HG03039 (cell line): ENCODE results near the gene RBM22.

Experiments
- ATAC-seq: cut with Tn5 transposase; IDR thresholded peaks from one replicate; pipeline ENCODE4 v1.9.1; 2021; ENCODE audit warnings: mild to moderate bottlenecking, moderate library complexity; ENCODE audit not compliant: unreplicated experiment

Gene RBM22

DNA sequence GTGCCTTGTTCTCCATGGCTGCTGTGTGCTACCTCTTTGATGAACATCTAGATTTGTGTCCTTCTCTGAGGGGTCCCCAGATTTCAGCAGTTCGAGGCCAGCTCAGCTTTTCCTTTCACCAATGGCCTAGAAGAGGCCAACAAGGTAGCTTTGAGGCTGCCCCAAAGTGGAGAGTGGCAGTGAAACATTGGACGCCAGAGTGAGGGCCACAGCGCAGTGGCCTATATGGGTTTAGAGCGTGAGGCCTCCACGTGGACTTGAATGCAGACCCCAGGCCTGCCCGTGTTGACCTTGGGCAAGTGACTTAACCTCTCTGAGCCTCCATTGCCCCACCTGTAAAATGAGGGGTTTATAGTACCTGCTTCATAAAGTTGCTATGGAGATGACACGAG lies 28.0 kb downstream of the RBM22 start:
- no peak for ATAC-seq

DNA sequence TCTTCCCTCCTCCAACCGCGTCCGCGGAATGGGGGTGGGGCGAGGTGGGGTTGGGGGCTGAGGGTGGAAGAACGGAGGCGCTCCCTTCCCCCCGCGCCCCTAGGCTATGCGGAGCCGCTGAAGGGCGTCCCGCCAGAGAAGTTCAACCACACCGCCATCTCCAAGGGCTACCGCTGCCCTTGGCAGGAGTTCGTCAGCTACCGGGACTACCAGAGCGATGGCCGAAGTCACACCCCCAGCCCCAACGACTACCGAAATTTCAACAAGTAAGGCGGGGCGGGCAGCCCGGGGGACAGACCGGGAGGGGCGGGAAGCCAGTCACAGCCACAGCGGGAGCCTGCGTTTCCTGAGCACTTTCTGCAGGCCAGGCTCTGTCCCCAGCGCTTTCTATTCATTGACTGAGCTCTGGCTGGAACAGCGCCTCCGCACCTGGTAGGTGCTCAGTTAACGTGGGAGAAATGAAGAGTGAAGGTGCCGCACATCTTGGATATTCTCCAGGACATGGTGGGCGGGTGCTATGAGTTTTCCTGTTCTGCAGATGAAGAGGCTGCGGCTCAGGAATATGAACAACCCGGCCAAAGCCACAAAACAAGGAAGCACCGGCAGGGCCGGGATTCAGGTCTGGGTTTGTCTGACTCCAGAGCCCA lies 28.5 kb downstream of the RBM22 start:
- ATAC-seq = no peak

DNA sequence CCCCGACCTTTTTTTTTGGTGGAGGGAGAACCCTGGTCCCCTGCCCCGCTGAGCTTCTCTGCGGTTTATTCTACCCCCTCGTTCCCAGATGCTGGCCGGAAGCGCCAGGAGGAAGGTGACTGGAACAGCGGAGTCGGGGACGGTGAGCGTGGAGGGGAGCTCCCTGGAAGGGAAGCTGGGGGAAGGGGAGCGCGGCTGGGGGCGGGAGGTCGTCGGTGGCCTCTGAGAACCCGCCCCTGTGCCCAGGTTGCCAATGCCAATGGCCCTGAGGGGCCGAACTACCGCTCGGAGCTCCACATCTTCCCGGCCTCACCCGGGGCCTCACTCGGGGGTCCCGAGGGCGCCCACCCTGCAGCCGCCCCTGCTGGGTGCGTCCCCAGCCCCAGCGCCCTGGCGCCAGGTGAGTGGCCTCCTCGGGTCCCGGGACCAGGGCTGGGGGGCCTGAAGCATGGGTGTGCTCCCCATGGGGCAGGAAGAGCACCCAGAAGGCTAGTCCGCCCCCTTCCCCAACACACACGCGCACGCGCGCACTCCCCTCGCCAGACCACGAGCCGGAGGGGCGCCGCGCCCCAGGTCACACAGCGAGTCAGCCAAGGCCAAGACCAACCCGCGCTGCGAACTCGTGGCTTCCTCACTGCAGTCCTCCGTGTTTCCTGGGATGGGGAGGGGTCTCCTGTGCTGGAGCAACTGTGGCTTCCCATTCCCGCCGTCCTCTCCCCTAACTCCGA lies 29.2 kb downstream of the RBM22 start:
- no peak for ATAC-seq

DNA sequence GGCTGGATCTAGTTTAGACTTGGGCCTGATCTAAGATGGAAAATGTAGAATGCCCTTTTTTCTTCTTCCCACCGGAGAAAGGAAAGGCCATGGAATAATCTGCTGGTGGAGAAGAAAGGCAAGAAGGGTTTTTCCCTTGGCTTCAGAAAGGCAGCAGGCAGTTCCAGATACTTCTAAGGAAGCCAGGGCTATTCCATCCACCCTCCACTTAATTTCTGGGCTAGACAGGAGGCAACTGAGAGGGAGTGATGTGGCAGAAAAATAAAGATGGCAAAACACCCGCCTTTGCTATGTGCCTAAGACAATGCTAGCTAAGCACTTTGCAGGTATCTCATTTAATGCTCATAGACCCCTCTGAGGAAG lies 29.9 kb downstream of the RBM22 start:
- no peak for ATAC-seq

DNA sequence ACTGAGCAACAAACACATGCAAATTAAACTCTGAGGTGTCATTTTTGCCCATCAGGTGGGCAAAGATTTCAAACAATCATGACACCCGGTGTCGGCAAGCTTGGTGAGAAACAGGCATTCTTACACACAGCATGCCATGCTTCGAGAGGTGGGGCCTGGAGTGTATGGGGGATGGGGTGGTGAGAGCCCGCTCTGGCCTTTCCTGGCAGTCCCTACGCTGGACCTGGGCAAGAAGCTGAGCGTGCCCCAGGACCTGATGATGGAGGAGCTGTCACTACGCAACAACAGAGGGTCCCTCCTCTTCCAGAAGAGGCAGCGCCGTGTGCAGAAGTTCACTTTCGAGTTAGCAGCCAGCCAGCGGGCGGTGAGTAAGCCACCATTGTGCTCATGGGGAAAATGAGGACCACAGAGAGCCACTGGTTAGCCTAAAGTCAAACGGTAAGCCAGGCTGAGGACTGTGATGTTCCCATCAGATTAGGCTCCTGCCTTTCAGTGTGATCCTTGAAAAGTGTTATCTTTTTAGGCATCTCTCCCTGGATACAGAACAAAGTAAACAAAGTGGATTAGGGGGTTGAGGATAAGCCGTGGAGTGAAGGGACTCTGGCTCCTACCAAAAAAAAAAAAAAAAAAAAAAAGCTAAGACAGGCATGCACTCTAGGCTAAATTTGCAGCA lies 30.5 kb downstream of the RBM22 start:
- no peak for ATAC-seq

DNA sequence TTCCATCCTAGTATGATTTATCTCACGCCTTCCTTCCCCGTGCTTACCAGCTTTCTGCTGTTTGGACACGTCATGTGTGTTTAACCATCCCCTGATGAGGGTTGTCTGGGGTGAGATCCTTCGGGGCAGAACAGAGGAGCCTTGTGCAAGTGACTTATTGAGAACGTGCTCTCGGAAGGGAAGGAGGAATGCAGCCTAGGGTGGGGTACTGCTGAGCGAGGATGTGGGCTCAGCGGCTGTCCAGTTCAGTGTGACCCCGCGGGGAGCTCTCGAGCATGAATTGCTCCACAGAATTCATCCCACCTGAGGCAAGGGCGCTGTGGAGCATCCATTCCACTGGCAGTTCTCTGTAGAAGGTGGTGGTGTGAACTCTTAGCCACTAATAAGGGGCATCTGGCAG lies 35.8 kb downstream of the RBM22 start:
- no peak for ATAC-seq

DNA sequence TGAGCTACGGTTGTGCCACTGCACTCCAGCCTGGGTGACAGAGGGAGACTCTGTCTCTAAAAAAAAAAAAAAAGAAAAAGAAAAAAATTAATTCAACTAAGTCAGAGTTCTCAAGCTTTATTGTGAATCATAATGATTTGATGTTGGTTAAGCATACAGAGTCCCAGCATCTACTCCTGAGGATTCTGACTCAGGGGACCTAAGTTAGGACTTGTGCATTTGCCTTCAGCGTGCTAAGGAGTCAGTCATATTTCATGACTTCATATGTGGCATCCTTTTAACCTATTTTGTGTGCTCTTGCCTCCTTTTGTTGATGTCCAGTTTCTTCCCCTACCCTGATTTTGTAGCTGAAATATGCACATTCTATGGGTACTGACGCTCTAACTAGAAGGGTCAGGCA lies 36.9 kb downstream of the RBM22 start:
- ATAC-seq = no peak

DNA sequence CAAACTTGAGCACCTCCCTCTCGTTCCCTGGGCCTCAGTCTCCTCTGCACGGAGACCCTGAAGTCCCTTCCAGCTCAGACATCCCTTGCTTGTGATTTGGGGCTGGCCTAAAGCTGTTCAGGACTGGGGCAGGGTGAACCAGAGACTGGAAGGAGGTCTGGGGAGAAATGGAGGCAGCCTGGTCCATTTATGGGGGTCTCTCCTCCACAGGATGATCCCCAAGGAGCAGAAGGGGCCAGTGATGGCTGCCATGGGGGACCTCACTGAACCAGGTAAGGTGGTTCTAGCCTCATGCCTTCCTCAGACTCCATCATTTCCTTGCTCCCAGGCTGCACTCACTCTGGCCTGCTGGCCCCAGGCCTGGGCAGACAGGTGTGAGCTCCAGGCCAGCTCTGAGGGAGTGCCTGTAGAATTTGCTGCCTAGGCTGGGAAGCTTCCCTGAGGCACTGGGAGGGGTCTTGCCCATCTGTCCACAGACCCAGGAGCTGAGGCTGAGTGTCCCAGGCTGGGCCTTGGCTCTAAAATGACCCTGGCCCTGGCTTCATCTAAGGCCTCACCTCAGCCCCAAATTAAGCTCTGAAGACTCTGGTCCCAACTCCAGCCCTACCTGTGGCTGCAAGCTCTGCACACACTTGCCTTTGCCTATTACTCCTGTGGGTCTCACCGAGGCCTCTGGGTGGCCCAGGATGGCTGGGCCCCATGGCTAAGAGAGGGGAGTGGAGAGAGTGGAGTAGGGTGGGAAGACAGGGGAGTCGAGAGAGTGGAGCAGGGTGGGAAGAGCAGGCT lies 37.9 kb downstream of the RBM22 start:
- no peak for ATAC-seq

DNA sequence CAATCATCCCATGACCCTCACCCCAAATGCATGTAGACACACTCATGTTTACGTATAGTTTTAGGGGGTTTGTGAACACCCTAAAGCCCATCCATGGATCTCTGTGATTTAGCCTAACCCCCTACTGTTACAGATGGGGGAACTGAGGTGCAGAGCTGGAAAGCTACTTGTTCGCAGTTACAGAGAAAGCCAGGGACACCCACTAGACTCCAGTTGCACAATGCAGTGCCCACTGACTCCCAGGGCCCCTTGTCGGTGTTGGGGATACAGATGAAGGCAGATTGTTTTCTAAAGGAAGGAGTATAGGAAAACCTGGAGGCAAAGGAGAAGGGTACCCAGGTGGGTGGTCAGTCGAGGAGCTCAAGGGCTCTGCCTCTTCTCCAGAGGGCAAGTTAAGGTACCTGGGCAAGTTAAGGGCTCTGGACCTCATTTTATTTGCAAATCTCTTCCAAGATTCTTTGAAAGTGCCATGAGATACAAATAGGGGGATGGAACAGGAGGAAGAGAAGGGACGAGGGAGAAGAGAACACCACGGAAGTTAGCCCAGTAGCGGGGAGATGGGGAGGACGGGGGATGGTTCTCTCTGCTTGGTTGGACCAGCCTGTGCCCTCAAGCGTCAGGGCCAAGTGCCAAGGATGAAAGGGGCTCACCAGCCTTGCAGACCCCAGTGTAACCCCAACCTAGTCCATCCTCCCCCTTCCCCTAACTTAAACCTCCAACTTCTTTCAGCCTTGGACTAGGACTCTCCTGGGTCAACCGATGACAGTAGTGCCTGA lies 38.9 kb downstream of the RBM22 start:
- no peak for ATAC-seq

DNA sequence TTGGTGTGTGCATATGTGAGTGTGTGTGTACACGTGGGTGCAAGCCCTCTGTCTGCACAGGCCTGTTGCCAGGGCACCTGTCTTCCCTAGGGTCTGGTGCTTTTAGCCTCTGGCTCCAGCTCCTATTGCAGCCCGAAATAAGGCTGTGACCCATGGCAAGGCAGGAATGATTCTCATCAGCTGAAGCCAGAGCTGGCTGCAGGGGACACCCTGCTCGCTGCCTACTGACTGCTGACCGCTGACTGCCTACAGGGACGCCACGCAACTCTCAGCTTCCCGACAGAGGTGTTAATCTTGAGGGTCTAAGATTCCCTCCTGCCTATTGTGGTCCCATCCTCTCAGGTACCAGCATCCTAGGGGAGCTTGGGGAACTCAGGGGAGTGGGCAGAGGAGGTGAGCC lies 39.8 kb downstream of the RBM22 start, which contains the start of gene MYOZ3:
MYOZ3 (plus strand) TSS at position 166 of the 400 bp plus-strand sequence. CDS start 1,691 bp downstream, outside the sequence.
- ATAC-seq = no peak

DNA sequence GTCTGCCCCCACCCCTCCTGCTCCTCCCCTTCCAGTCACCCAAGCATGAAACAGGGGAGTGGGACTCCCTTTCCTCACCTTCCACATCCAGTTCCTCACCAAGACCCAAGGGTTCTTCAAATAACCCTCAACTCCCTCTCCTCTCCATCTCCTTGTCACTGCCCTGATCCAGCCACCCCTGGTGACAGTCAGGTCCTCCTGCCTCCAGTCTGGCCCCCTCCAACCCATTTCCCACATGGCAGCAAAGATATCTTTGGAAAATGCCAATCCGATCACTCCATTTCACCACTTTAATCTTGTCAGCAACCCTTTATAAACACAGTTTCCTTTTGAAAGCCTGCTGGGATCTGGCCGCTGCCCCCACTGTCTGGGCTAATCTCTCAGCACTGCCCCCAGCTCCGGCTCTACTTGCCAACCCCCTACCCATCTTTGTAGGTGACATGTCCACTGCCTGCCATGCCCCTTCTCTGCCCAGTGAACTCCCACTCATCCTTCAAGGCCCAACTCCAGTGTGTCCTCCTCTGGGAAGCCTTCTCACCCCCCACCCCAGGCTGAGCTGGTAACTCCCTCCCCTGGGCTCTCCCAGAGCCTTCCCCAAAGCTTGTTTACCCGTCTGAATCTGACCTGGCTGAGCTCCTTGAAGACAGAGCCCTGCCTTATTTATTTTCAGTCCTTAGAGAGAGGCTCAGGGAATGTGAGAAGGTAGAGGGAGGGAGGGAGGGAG lies 40.6 kb downstream of the RBM22 start:
- no peak for ATAC-seq

DNA sequence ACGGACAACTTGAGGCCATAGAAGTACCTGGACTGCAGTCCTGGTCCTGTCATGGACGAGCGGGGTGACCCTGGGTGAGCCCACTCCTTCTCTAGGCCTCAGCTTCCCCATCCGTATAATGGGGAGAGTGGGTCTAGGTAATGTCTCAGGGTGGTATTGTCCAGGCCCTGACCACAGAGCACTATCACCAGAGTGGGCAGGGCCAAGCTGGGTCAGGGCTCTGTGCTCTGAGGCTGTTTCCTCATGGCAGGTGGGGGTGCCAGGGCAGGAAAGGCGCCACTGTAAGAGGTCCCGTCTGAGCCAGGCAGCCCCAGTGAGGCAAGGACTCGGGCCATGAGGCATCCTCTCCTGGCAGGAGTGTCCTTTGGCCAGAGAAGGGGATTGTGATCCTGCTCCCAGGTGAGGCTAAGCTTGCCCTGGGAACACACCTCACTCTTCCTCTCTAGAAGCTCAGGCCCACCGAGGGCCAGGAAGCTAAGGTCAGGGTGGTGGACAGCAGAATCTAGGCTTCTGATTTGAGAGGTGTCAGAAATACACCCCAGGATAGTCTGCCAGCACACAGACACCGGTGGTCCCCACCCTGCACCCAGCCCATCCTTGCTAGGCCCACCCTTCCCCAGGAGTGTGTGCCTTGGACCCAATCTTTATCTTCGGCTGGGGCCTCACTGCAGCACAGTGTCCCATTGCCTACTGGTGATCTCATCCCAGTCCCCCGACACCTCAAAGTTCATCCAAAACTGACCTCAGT lies 41.3 kb downstream of the RBM22 start:
- ATAC-seq = no peak

DNA sequence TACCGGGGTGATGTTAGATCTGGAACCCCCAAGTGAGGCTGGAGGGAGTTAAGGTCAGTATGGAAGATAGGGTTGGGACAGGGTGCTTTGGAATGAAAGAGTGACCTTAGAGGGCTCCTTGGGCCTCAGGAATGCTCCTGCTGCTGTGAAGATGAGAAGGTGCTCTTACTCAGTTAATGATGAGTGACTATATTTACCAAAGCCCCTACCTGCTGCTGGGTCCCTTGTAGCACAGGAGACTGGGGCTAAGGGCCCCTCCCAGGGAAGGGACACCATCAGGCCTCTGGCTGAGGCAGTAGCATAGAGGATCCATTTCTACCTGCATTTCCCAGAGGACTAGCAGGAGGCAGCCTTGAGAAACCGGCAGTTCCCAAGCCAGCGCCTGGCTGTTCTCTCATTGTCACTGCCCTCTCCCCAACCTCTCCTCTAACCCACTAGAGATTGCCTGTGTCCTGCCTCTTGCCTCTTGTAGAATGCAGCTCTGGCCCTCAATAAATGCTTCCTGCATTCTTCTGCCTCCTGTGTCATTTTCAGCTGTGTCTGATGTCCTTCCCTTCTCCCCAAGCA lies 42.1 kb downstream of the RBM22 start:
- ATAC-seq = no peak

DNA sequence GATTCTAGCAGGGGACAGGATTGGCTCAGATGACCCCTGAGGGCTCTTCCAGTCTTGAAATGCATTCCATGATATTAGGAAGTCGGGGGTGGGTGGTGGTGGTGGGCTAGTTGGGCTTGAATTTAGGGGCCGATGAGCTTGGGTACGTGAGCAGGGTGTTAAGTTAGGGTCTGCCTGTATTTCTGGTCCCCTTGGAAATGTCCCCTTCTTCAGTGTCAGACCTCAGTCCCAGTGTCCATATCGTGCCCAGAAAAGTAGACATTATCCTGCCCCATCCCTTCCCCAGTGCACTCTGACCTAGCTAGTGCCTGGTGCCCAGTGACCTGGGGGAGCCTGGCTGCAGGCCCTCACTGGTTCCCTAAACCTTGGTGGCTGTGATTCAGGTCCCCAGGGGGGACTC lies 42.7 kb downstream of the RBM22 start:
- ATAC-seq = no peak

DNA sequence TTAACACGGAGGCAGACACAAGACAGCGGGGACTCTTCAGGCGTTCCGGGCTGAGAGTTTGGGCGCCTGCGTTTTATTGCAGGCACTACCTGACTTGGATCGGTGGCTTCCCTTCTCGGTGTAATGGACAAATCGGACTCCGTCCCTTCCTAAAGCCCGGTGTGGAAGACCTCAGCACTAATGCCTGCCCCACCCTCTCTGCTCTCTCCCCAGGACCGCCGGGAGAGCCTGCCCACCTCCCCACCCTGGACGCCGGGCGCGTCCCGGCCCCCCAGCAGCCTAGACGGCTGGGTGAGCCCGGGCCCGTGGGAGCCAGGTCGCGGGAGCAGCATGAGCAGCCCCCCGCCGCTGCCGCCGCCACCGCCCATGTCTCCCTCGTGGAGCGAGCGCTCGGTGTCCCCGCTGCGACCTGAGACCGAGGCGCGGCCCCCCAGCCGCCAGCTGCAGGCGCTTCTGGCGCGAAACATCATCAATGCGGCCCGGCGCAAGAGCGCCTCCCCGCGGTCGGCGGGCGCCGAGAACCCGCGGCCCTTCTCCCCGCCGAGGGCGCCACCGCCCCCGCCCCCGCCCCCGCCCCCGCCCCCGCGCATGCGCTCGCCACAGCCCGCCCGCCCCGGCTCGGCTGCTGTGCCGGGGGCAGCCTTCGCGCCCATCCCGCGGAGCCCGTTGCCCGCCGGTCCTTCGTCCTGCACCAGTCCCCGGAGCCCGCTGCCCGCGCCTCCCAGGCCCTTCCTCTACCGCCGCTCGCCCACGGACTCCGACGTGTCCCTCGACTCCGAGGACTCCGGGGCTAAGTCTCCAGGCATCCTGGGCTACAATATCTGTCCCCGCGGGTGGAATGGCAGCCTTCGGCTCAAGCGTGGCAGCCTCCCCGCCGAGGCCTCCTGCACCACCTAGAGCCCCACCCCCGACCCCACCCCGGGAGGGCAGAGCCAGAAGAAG lies 44.4 kb downstream of the RBM22 start:
- ATAC-seq = peak; percentile 67

DNA sequence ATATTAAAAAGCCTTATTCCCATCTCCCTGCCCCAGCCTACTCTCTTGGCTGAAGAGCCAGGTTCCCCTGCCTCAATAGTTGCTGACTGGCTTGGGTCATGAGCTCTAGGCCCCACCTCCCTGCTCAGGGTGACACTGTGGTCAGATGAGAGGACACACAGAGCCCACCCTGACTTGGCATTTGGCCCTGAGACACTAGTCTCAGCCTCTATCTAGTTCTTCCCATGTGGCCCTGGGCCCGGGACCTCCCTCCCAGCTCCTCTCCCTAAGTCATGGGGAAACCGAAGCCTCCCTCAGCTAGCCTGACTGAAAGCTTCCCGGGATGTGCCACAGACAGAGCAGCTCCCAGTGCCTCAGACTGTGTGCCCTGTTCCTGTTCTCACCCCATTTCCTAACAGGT lies 45.6 kb downstream of the RBM22 start:
- ATAC-seq = no peak

DNA sequence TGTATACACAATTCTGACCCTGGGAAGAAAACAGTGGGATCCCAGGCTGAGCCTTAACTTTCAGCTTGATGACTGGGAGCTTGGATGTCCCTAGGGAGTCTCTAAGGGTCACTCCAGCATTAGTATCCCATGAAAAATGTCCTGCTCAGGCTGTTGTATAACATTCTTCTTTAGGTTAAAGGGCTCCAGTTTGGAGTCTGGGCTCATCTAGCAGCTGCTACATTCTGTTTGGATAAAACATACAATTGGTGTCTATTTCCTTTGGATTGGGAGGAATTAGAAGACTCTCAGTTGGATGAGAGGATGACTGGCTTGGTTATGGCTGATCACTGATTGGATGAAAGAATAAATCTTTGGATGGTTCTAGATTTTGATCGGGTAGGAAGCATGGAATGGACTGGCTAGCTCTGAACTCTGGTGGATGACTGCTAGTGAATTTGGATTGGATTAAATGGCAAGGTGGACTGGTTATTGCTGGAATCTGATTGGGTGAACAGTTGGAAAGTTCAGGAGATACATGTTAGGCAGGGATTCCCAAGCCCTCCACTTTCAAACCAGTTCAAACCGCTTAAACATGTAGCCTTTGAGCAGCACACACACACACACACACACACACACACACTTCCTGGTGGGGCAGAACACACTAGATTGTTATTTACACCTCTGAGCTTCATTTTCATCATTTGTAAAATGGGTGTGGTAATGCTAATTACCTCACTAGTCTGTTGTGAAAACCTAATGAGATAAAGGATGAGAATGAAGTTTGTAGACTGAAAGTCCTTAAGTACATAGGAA lies 46.9 kb downstream of the RBM22 start:
- no peak for ATAC-seq
